HG02798 (cell line): ENCODE measurements around the gene ULK4.
"Not testable (repeated sequence)": the region's sequence is repeated elsewhere in the genome, so short reads cannot be mapped to it uniquely, and the experiment has no call there.

Experiments used
- ATAC-seq: cut with Tn5 transposase; IDR thresholded peaks from one replicate; pipeline ENCODE4 v1.9.1; 2021; ENCODE audit warnings: mild to moderate bottlenecking; ENCODE audit not compliant: unreplicated experiment, poor library complexity

The ULK4 gene

GRCh38 chr3:41792806-41793205 lies 169.1 kb downstream of the ULK4 start:
- ATAC-seq, result no peak

- ATAC-seq, result no peak
Measured at GRCh38 chr3:41769106-41769505, 192.8 kb downstream of the ULK4 start.

- no peak for ATAC-seq
Measured at GRCh38 chr3:41768363-41768762, 193.5 kb downstream of the ULK4 start.

GRCh38 chr3:41762867-41763266 lies 199.0 kb downstream of the ULK4 start:
- ATAC-seq, result not testable (repeated sequence)

GRCh38 chr3:41753651-41754050 lies 208.3 kb downstream of the ULK4 start:
- no peak for ATAC-seq

- ATAC-seq, result no peak
Measured at GRCh38 chr3:41751597-41751996, 210.3 kb downstream of the ULK4 start.

GRCh38 chr3:41749988-41750387 lies 211.9 kb downstream of the ULK4 start:
- ATAC-seq, result no peak

GRCh38 chr3:41746215-41746614 lies 215.7 kb downstream of the ULK4 start:
- ATAC-seq, result no peak

GRCh38 chr3:41742121-41742520 lies 219.8 kb downstream of the ULK4 start:
- ATAC-seq, result no peak

- ATAC-seq, result no peak
Measured at GRCh38 chr3:41740374-41740886, 221.5 kb downstream of the ULK4 start.

- ATAC-seq, result no peak
Measured at GRCh38 chr3:41726891-41727290, 235.0 kb downstream of the ULK4 start.

GRCh38 chr3:41717641-41718040 lies 244.3 kb downstream of the ULK4 start:
- ATAC-seq, result no peak

- no peak for ATAC-seq
Measured at GRCh38 chr3:41716471-41716870, 245.4 kb downstream of the ULK4 start.

GRCh38 chr3:41715376-41715775 lies 246.5 kb downstream of the ULK4 start:
- no peak for ATAC-seq

GRCh38 chr3:41711651-41712050 lies 250.3 kb downstream of the ULK4 start:
- no peak for ATAC-seq

GRCh38 chr3:41710646-41711388 lies 251.1 kb downstream of the ULK4 start:
- ATAC-seq, result no peak

GRCh38 chr3:41709213-41709612 lies 252.7 kb downstream of the ULK4 start:
- ATAC-seq, result not testable (repeated sequence)

GRCh38 chr3:41708176-41708575 lies 253.7 kb downstream of the ULK4 start:
- ATAC-seq, result no peak

- ATAC-seq, result no peak
Measured at GRCh38 chr3:41705893-41706292, 256.0 kb downstream of the ULK4 start.

GRCh38 chr3:41701191-41701698 lies 260.7 kb downstream of the ULK4 start:
- no peak for ATAC-seq

GRCh38 chr3:41700155-41700554 lies 261.7 kb downstream of the ULK4 start:
- no peak for ATAC-seq

GRCh38 chr3:41698898-41699297 lies 263.0 kb downstream of the ULK4 start:
- ATAC-seq, result no peak
